SK-N-SH (cell line): Measurements from ENCODE around the gene SKA2. TPM values are rescaled to one million over a fixed set of nuclear protein-coding genes. Genes with fewer than 3 reads are reported as not detected.

Experiments
- CTCF ChIA-PET: fragments of 300-600, 350-600 bp; formaldehyde crosslinking; extraction: SDS; loops from one replicate; lab custom pipeline; 2021; lab: Yijun Ruan, JAX
- POLR2A ChIA-PET: fragments of 350-600 bp; sonication (Branson Sonifier 250); formaldehyde crosslinking; extraction: SDS; loops from one replicate; lab custom pipeline; 2020; ENCODE audit warnings: antibody characterized with exemption, inconsistent platforms; lab: Yijun Ruan, JAX
- DNase-seq: peaks from one replicate; pipeline ENCODE4 v3.0.0; 2012
- H2AFZ ChIP-seq: fragments of 200-600 bp; sonication (generic); 2 replicates; pipeline ENCODE4 v1.8.1; 2016; ENCODE audit warnings: antibody characterized with exemption, mild to moderate bottlenecking, low read depth
- H3F3A ChIP-seq: fragments of 200-600 bp; sonication (generic); replicated peaks from 2 replicates; pipeline ENCODE3; 2016; ENCODE audit warnings: antibody characterized with exemption, mild to moderate bottlenecking; ENCODE audit not compliant: insufficient read depth
- H3K27ac ChIP-seq, 2 experiments: fragments of 200-500 bp in 1 of 2; fragments of 200-600 bp in 1 of 2; sonication (Bioruptor generic) in 1 of 2; sonication (generic), shearing (Covaris generic) in 1 of 2; 2 replicates each; pipeline versions ENCODE4 v1.5.1 to v1.6.1; 2014 to 2016; ENCODE audit warnings: low read depth in 2 of 2, inconsistent platforms in 1 of 2, low read length in 1 of 2, mild to moderate bottlenecking in 1 of 2, mixed read lengths in 1 of 2
- H3K27me3 ChIP-seq: fragments of 200-600 bp; sonication (generic), shearing (Covaris generic); 2 replicates; pipeline ENCODE4 v1.6.1; 2016; ENCODE audit warnings: mixed run types; ENCODE audit not compliant: insufficient read depth
- H3K36me3 ChIP-seq, 2 experiments: fragments of 200-500 bp in 1 of 2; fragments of 200-600 bp in 1 of 2; sonication (Bioruptor generic) in 1 of 2; sonication (generic) in 1 of 2; replicated peaks in 1 of 2; 2 replicates each; pipeline versions ENCODE3 to v1.5.1; 2014 to 2016; ENCODE audit warnings: low read length in 1 of 2, mild to moderate bottlenecking in 1 of 2; ENCODE audit not compliant: insufficient read depth in 2 of 2, control insufficient read depth in 1 of 2
- H3K4me1 ChIP-seq, 2 experiments: fragments of 200-500 bp in 1 of 2; fragments of 200-600 bp in 1 of 2; sonication (Bioruptor generic) in 1 of 2; sonication (generic), shearing (Covaris generic) in 1 of 2; 2 replicates each; pipeline versions ENCODE4 v1.5.1 to v1.6.1; 2014 to 2016; ENCODE audit warnings: low read depth in 1 of 2, low read length in 1 of 2, mixed run types in 1 of 2; ENCODE audit not compliant: insufficient read depth in 2 of 2, control insufficient read depth in 1 of 2
- H3K4me2 ChIP-seq: fragments of 200-600 bp; sonication (generic), shearing (Covaris generic); 2 replicates; pipeline ENCODE4 v1.6.1; 2017; ENCODE audit warnings: mixed run types
- H3K4me3 ChIP-seq, 2 experiments: fragments of 200-500 bp in 1 of 2; fragments of 200-600 bp in 1 of 2; sonication (Bioruptor generic) in 1 of 2; sonication (generic), shearing (Covaris generic) in 1 of 2; 2 replicates each; pipeline versions ENCODE4 v1.5.1 to v1.8.1; 2014 to 2016; ENCODE audit warnings: low read depth in 2 of 2, inconsistent platforms in 1 of 2, low read length in 1 of 2, mild to moderate bottlenecking in 1 of 2, mixed read lengths in 1 of 2, moderate library complexity in 1 of 2
- H3K79me2 ChIP-seq: fragments of 200-600 bp; sonication (generic); 2 replicates; pipeline ENCODE4 v1.8.1; 2017; ENCODE audit warnings: mild to moderate bottlenecking; ENCODE audit not compliant: insufficient read depth
- H3K9ac ChIP-seq: fragments of 200-600 bp; sonication (generic); 2 replicates; pipeline ENCODE4 v1.6.1; 2017; ENCODE audit warnings: mixed run types
- H3K9me2 ChIP-seq: fragments of 200-600 bp; sonication (generic); 2 replicates; pipeline ENCODE4 v1.6.1; 2017; ENCODE audit warnings: mixed run types
- H3K9me3 ChIP-seq: fragments of 200-600 bp; sonication (generic); 2 replicates; pipeline ENCODE4 v1.6.1; 2017; ENCODE audit warnings: mixed run types, mild to moderate bottlenecking, moderate library complexity
- H4K20me1 ChIP-seq: fragments of 200-600 bp; sonication (generic); 2 replicates; pipeline ENCODE4 v1.6.1; 2017; ENCODE audit warnings: mild to moderate bottlenecking, mixed run types; ENCODE audit not compliant: insufficient read depth
- CHD2 ChIP-seq: fragments of 150-350 bp; IDR thresholded peaks from 2 replicates; pipeline ENCODE4 v1.6.1; 2018; ENCODE audit warnings: low read length; ENCODE audit not compliant: partially characterized antibody
- EZH2phosphoT487 ChIP-seq: fragments of 200-600 bp; sonication (generic); IDR thresholded peaks from 2 replicates; pipeline ENCODE4 v1.6.1; 2017; ENCODE audit warnings: low read depth, mixed run types, mild to moderate bottlenecking, antibody characterized with exemption, moderate library complexity, borderline replicate concordance
- FOSL2 ChIP-seq: IDR thresholded peaks from 2 replicates; pipeline ENCODE4 v1.4.0; 2012; ENCODE audit warnings: low read depth, mild to moderate bottlenecking, moderate library complexity, borderline replicate concordance
- FOXJ3 ChIP-seq: sonication (generic); formaldehyde crosslinking; IDR thresholded peaks from 2 replicates; pipeline ENCODE4 v1.5.1; 2020; ENCODE audit warnings: mild to moderate bottlenecking, missing genetic modification reagents
- GABPA ChIP-seq: IDR thresholded peaks from 2 replicates; pipeline ENCODE4 v1.4.0; 2012; ENCODE audit warnings: low read depth, mild to moderate bottlenecking
- GATA2 ChIP-seq: sonication (generic); formaldehyde crosslinking; IDR thresholded peaks from 2 replicates; pipeline ENCODE4 v1.5.0; 2020; ENCODE audit warnings: mild to moderate bottlenecking, missing genetic modification reagents
- JUND ChIP-seq: IDR thresholded peaks from 2 replicates; pipeline ENCODE4 v1.4.0; 2012
- MEF2A ChIP-seq: IDR thresholded peaks from 2 replicates; pipeline ENCODE4 v1.4.0; 2012; ENCODE audit warnings: low read depth, borderline replicate concordance
- NFIC ChIP-seq: IDR thresholded peaks from 2 replicates; pipeline ENCODE4 v1.4.0; 2012; ENCODE audit warnings: borderline replicate concordance
- NRF1 ChIP-seq: IDR thresholded peaks from 2 replicates; pipeline ENCODE4 v1.6.1; 2012; ENCODE audit warnings: low read depth, mild to moderate bottlenecking, low read length
- POLR2AphosphoS5 ChIP-seq: IDR thresholded peaks from 2 replicates; pipeline ENCODE4 v1.6.1; 2012; ENCODE audit warnings: low read depth, low read length
- RAD21 ChIP-seq: IDR thresholded peaks from 2 replicates; pipeline ENCODE4 v1.6.1; 2012; ENCODE audit warnings: mild to moderate bottlenecking, low read length
- RFX5 ChIP-seq: IDR thresholded peaks from 2 replicates; pipeline ENCODE4 v1.6.1; 2012; ENCODE audit warnings: mild to moderate bottlenecking, improper control_type of control experiment, low read length
- RXRA ChIP-seq: IDR thresholded peaks from 2 replicates; pipeline ENCODE4 v1.4.0; 2012; ENCODE audit warnings: low read depth, mild to moderate bottlenecking, borderline replicate concordance
- SMC3 ChIP-seq: IDR thresholded peaks from 2 replicates; pipeline ENCODE4 v1.6.1; 2012; ENCODE audit warnings: low read depth, low read length, improper control_type of control experiment
- TAF1 ChIP-seq: IDR thresholded peaks from 2 replicates; pipeline ENCODE4 v1.6.1; 2012; ENCODE audit warnings: low read depth, mild to moderate bottlenecking, low read length, moderate library complexity, borderline replicate concordance
- TCF12 ChIP-seq: IDR thresholded peaks from 2 replicates; pipeline ENCODE4 v1.4.0; 2012
- YY1 ChIP-seq: IDR thresholded peaks from 2 replicates; pipeline ENCODE4 v1.4.0; 2012; ENCODE audit warnings: low read depth, mild to moderate bottlenecking
- WGBS: methylation state at CpG from one replicate; pipeline ENCODE4 v1.1.6; 2017; ENCODE audit warnings: low lambda C conversion rate; 5-methylcytosine and 5-hydroxymethylcytosine counted together
- polyA plus RNA-seq, 3 experiments: library from polyadenylated mRNA; depleted of rRNA; stranded (reverse); fragments of >200 nt; gene quantifications; 2 replicates each; pipeline ENCODE4 v1.2.3, GENCODE V29; 2012
- TF ChIP-seq, protein P1 (sequence below): fragments of 150-350 bp; IDR thresholded peaks from 2 replicates; pipeline ENCODE4 v1.6.1; 2017; ENCODE audit warnings: antibody characterized with exemption, low read length, low read depth, borderline replicate concordance
- TF ChIP-seq, protein P2 (sequence below): IDR thresholded peaks from 2 replicates; pipeline ENCODE4 v1.4.0; 2012; ENCODE audit warnings: low read depth, borderline replicate concordance
- TF ChIP-seq, protein P3 (sequence below): IDR thresholded peaks from 2 replicates; pipeline ENCODE4 v1.4.0; 2012; ENCODE audit warnings: low read depth, borderline replicate concordance

The SKA2 gene
- polyA plus RNA-seq, 1 of the 3 experiments (the other 2 are of a cell fraction), result 12.8 TPM

GRCh38 chr17:59101178-59101577, 53.8 kb downstream of the SKA2 start:
- CTCF ChIA-PET, result no interaction called here

GRCh38 chr17:59097876-59098275, 57.1 kb downstream of the SKA2 start:
- Histone ChIP-seq H3K4me1 (peaks cover 5 to 10% of the 10 kb centered on the region in 2 experiments), H3F3A (peaks cover 24% of the 10 kb centered on the region), H4K20me1 (no peaks in the 10 kb centered on the region), H3K27me3 (no peaks in the 10 kb centered on the region), H3K4me2 (no peak overlapping the region), H3K36me3 (peaks cover 16 to 47% of the 10 kb centered on the region in 2 experiments), H3K79me2 (peaks cover 88% of the 10 kb centered on the region), H3K9me3 (no peaks in the 10 kb centered on the region), H3K9me2 (no peaks in the 10 kb centered on the region), H2AFZ (no peak overlapping the region), H3K27ac (no peak overlapping the region), H3K4me3 (no peak overlapping the region), H3K9ac (no peak overlapping the region)
- DNase-seq, result no peak
- CTCF ChIA-PET, result interaction anchor here (1.0 kb wide), 1 partner anchor 26 kb away, joined by 3 read pairs; no protein-coding TSS in a partner anchor
- POLR2A ChIA-PET, result no interaction called here
- TF ChIP-seq TCF12, result no peak
- TF ChIP-seq FOXJ3 (CRISPR knock-in tag), result no peak
- TF ChIP-seq, protein P1, sequence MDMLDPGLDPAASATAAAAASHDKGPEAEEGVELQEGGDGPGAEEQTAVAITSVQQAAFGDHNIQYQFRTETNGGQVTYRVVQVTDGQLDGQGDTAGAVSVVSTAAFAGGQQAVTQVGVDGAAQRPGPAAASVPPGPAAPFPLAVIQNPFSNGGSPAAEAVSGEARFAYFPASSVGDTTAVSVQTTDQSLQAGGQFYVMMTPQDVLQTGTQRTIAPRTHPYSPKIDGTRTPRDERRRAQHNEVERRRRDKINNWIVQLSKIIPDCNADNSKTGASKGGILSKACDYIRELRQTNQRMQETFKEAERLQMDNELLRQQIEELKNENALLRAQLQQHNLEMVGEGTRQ, result no peak
- no peak for TF ChIP-seq EZH2phosphoT487
- no peak for TF ChIP-seq TAF1
- no peak for TF ChIP-seq NRF1
- TF ChIP-seq MEF2A, result no peak
- TF ChIP-seq JUND, result no peak
- no peak for TF ChIP-seq RFX5
- TF ChIP-seq FOSL2, result no peak
- TF ChIP-seq RAD21, result no peak
- TF ChIP-seq, protein P2, sequence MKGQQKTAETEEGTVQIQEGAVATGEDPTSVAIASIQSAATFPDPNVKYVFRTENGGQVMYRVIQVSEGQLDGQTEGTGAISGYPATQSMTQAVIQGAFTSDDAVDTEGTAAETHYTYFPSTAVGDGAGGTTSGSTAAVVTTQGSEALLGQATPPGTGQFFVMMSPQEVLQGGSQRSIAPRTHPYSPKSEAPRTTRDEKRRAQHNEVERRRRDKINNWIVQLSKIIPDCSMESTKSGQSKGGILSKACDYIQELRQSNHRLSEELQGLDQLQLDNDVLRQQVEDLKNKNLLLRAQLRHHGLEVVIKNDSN, result no peak
- no peak for TF ChIP-seq CHD2

More at GRCh38 chr17:59101178-59101577, 53.8 kb downstream of the SKA2 start:
- H3K36me3 ChIP-seq, result peaks cover 16 to 54% of the 10 kb centered on the region in 2 experiments
- H3K4me1 ChIP-seq, result peaks cover 0 to 5% of the 10 kb centered on the region in 2 experiments; a peak in 1 of 4 replicates
- 100% methylated on average over 1 of the region's 1 CpG for WGBS
- POLR2A ChIA-PET, result no interaction called here
- no peak for DNase-seq
- peaks cover 96% of the 10 kb centered on the region for H3K79me2 ChIP-seq
- no peak for TF ChIP-seq GATA2 (CRISPR knock-in tag)
- no peak for TF ChIP-seq CHD2
- no peak for TF ChIP-seq GABPA
- no peak for TF ChIP-seq TAF1
- no peak for TF ChIP-seq NRF1
- no peak for TF ChIP-seq RXRA
- TF ChIP-seq, protein P1, result no peak
- no peak for TF ChIP-seq POLR2AphosphoS5
- TF ChIP-seq, protein P3, sequence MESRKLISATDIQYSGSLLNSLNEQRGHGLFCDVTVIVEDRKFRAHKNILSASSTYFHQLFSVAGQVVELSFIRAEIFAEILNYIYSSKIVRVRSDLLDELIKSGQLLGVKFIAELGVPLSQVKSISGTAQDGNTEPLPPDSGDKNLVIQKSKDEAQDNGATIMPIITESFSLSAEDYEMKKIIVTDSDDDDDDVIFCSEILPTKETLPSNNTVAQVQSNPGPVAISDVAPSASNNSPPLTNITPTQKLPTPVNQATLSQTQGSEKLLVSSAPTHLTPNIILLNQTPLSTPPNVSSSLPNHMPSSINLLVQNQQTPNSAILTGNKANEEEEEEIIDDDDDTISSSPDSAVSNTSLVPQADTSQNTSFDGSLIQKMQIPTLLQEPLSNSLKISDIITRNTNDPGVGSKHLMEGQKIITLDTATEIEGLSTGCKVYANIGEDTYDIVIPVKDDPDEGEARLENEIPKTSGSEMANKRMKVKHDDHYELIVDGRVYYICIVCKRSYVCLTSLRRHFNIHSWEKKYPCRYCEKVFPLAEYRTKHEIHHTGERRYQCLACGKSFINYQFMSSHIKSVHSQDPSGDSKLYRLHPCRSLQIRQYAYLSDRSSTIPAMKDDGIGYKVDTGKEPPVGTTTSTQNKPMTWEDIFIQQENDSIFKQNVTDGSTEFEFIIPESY, result no peak
- TF ChIP-seq, protein P2, result no peak
- no peak for TF ChIP-seq YY1
- no peak for TF ChIP-seq FOXJ3 (CRISPR knock-in tag)
- no peak for TF ChIP-seq SMC3
- TF ChIP-seq JUND, result no peak
- no peak for TF ChIP-seq NFIC
- TF ChIP-seq EZH2phosphoT487, result no peak
- TF ChIP-seq, all 33 proteins: peak for 0
- Histone ChIP-seq H4K20me1 (peaks cover 14% of the 10 kb centered on the region), H3K4me2 (no peak overlapping the region), H3K9me3 (no peaks in the 10 kb centered on the region), H2AFZ (no peak overlapping the region), H3K27me3 (no peaks in the 10 kb centered on the region), H3K9ac (no peak overlapping the region), H3K27ac (no peak overlapping the region), H3K4me3 (no peak overlapping the region), H3K9me2 (no peaks in the 10 kb centered on the region), H3F3A (peaks cover 7% of the 10 kb centered on the region)
